Measurements from ENCODE around the gene IFT172. TPM values are rescaled to one million over a fixed set of nuclear protein-coding genes. Genes with fewer than 3 reads are reported as not detected.

IFT172 gene
- total RNA-seq, 1 experiment from 2014 or later, result 13.7 TPM

- POLR2A ChIA-PET, result no interaction called here
These were observed 48.2 kb downstream of the IFT172 start for GRCh38 chr2:27441226-27441926.

GRCh38 chr2:27435628-27436027, 53.9 kb downstream of the IFT172 start:
- BruUV-seq (replicated peaks), result no TSS peak
- H3K27ac ChIP-seq (ENCODE audit: low read depth, low read length), result no peak overlapping the region
- H3K4me2 ChIP-seq (ENCODE audit: low read length), result no peak overlapping the region
- no peak overlapping the region for H2AFZ ChIP-seq (ENCODE audit: low read depth, low read length, poor library complexity, severe bottlenecking)
- H3K36me3 ChIP-seq (ENCODE audit: control insufficient read depth in 1 of 2, insufficient read depth in 2 of 2, low read length in 2 of 2), result peaks cover 49 to 56% of the 10 kb centered on the region in 2 experiments
- no peaks in the 10 kb centered on the region for H4K20me1 ChIP-seq (ENCODE audit: insufficient read depth)
- H3K9me2 ChIP-seq (ENCODE audit: insufficient read depth), result no peaks in the 10 kb centered on the region
- H3K4me3 ChIP-seq (replicated peaks in 1 of 2; ENCODE audit: low read depth in 1 of 2, low read length in 2 of 2), result no peak overlapping the region
- no peaks in the 10 kb centered on the region for H3K9me3 ChIP-seq (ENCODE audit: control insufficient read depth in 1 of 2, insufficient read depth in 1 of 2, low read depth in 1 of 2, low read length in 2 of 2)
- peaks cover 5 to 8% of the 10 kb centered on the region in 2 experiments for H3K4me1 ChIP-seq (ENCODE audit: control insufficient read depth in 1 of 2, insufficient read depth in 2 of 2, low read length in 2 of 2)
- peaks cover 22% of the 10 kb centered on the region for H3K79me2 ChIP-seq (ENCODE audit: insufficient read depth, low read length)
- ATAC-seq (no peak), DNase-seq (ENCODE audit: low read depth, low spot score) (no peak)
- no peak overlapping the region for H3K9ac ChIP-seq (ENCODE audit: low read length)
- CTCF ChIA-PET, result no interaction called here
- RAD21 ChIA-PET (ENCODE audit: low non-redundant PET in 1 of 2, low total read pairs in 2 of 2, uncharacterized antibody in 2 of 2, unreplicated experiment in 2 of 2), result no interaction called here
- POLR2A ChIA-PET, result no interaction called here
- H3K27me3 ChIP-seq (ENCODE audit: insufficient read depth, low read length), result no peaks in the 10 kb centered on the region
- TF ChIP-seq, protein P1, sequence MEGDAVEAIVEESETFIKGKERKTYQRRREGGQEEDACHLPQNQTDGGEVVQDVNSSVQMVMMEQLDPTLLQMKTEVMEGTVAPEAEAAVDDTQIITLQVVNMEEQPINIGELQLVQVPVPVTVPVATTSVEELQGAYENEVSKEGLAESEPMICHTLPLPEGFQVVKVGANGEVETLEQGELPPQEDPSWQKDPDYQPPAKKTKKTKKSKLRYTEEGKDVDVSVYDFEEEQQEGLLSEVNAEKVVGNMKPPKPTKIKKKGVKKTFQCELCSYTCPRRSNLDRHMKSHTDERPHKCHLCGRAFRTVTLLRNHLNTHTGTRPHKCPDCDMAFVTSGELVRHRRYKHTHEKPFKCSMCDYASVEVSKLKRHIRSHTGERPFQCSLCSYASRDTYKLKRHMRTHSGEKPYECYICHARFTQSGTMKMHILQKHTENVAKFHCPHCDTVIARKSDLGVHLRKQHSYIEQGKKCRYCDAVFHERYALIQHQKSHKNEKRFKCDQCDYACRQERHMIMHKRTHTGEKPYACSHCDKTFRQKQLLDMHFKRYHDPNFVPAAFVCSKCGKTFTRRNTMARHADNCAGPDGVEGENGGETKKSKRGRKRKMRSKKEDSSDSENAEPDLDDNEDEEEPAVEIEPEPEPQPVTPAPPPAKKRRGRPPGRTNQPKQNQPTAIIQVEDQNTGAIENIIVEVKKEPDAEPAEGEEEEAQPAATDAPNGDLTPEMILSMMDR (IDR thresholded peaks at IDR 0.05 in 2 of 3, conservative IDR thresholded peaks at IDR 0.05 in 1 of 3; ENCODE audit: borderline replicate concordance in 1 of 3, insufficient read depth in 1 of 3, low read depth in 2 of 3, low read length in 2 of 3), result no peak
- TF ChIP-seq SIN3A (IDR thresholded peaks at IDR 0.05; ENCODE audit: low read depth) (no peak), YY1 (IDR thresholded peaks at IDR 0.05; ENCODE audit: extremely low read depth, insufficient replicate concordance, low read depth, low read length) (no peak), EZH2phosphoT487 (IDR thresholded peaks at IDR 0.05; ENCODE audit: borderline replicate concordance) (no peak), EGR1 (IDR thresholded peaks at IDR 0.05; ENCODE audit: low read depth) (no peak), ZFX (IDR thresholded peaks at IDR 0.05) (no peak), EZH2 (IDR thresholded peaks at IDR 0.05) (no peak), FOSL1 (IDR thresholded peaks at IDR 0.05; ENCODE audit: low read depth) (no peak), ATF3 (IDR thresholded peaks at IDR 0.05) (no peak), CBX3 (IDR thresholded peaks at IDR 0.05; ENCODE audit: low read depth) (no peak), JUND (IDR thresholded peaks at IDR 0.05) (no peak), TCF7L2 (IDR thresholded peaks at IDR 0.05; ENCODE audit: borderline replicate concordance, extremely low read depth, insufficient read depth, insufficient read length) (no peak), RAD21 (IDR thresholded peaks at IDR 0.05; ENCODE audit: low read depth) (no peak)
- intact Hi-C loops (cut with micrococcal nuclease), result no loop called here

More at GRCh38 chr2:27441226-27441926, 48.2 kb downstream of the IFT172 start:
- Histone ChIP-seq H3K9me2 (ENCODE audit: insufficient read depth) (no peaks in the 10 kb centered on the region), H3K4me3 (replicated peaks in 1 of 2; ENCODE audit: low read depth in 1 of 2, low read length in 2 of 2) (no peak overlapping the region), H3K9me3 (ENCODE audit: control insufficient read depth in 1 of 2, insufficient read depth in 1 of 2, low read depth in 1 of 2, low read length in 2 of 2) (no peaks in the 10 kb centered on the region), H3K9ac (ENCODE audit: low read length) (no peak overlapping the region), H3K4me1 (ENCODE audit: control insufficient read depth in 1 of 2, insufficient read depth in 2 of 2, low read length in 2 of 2) (peaks cover 2 to 29% of the 10 kb centered on the region in 2 experiments; a peak in 2 of 4 replicates), H2AFZ (ENCODE audit: low read depth, low read length, poor library complexity, severe bottlenecking) (no peak overlapping the region), H3K27ac (ENCODE audit: low read depth, low read length) (peak overlapping the region; percentile 11; the same call in 1 of the 2 replicates), H3K27me3 (ENCODE audit: insufficient read depth, low read length) (no peaks in the 10 kb centered on the region), H3K79me2 (ENCODE audit: insufficient read depth, low read length) (peaks cover 9% of the 10 kb centered on the region; the same call in 1 of the 2 replicates), H3K36me3 (ENCODE audit: control insufficient read depth in 1 of 2, insufficient read depth in 2 of 2, low read length in 2 of 2) (peaks cover 31 to 49% of the 10 kb centered on the region in 2 experiments), H3K4me2 (ENCODE audit: low read length) (peak overlapping the region; percentile 98), H4K20me1 (ENCODE audit: insufficient read depth) (no peaks in the 10 kb centered on the region)
- DNase-seq (ENCODE audit: low read depth, low spot score), result no peak
- TF ChIP-seq RAD21 (IDR thresholded peaks at IDR 0.05; ENCODE audit: low read depth) (no peak), SRF (IDR thresholded peaks at IDR 0.05; ENCODE audit: low read depth) (no peak), EGR1 (IDR thresholded peaks at IDR 0.05; ENCODE audit: low read depth) (no peak), POLR2A (IDR thresholded peaks at IDR 0.05; ENCODE audit: borderline replicate concordance, extremely low read depth, insufficient read depth, insufficient read length) (no peak), YY1 (IDR thresholded peaks at IDR 0.05; ENCODE audit: extremely low read depth, insufficient replicate concordance, low read depth, low read length) (no peak), ATF3 (IDR thresholded peaks at IDR 0.05) (no peak), CBX3 (IDR thresholded peaks at IDR 0.05; ENCODE audit: low read depth) (no peak), MAX (IDR thresholded peaks at IDR 0.05) (no peak), JUND (IDR thresholded peaks at IDR 0.05) (no peak), SP1 (IDR thresholded peaks at IDR 0.05; ENCODE audit: low read depth) (no peak)
- intact Hi-C loops (cut with micrococcal nuclease), result loop anchor here (10.0 kb wide), 1 partner anchor 183 kb away; the partner anchor contains the start of genes CCDC121 and GPN1
- ChIA-PET RAD21 (ENCODE audit: low non-redundant PET in 1 of 2, low total read pairs in 2 of 2, uncharacterized antibody in 2 of 2, unreplicated experiment in 2 of 2) (interaction anchor here in 1 of 2 experiments (0.5 kb wide), 1 partner anchor 87 kb away, joined by 3 read pairs; no protein-coding TSS in a partner anchor), CTCF (no interaction called here)
- no peak for ATAC-seq
- BruUV-seq (replicated peaks), result no TSS peak

Measured in HCT116 (cell line).